Upper lobe of left lung (tissue), 4 donors: ENCODE measurements around the gene DEFB123.

Experiments used
- CTCF ChIP-seq, 6 experiments: fragments of 450-650 bp in 4 of 6; fragments of 200-600 bp in 2 of 6; sonication (generic) in 2 of 6; IDR thresholded peaks; one replicate each; pipeline ENCODE4 v1.5.1; 2016 to 2019; ENCODE audit warnings: antibody characterized with exemption in 6 of 6
- EP300 ChIP-seq, 4 donors: sonication (generic); formaldehyde crosslinking; IDR thresholded peaks; one replicate each; pipeline ENCODE4 v1.5.1; 2017; ENCODE audit warnings: antibody characterized with exemption in 4 of 4, control low read depth in 2 of 4
- POLR2A ChIP-seq, 4 donors: fragments of 450-650 bp; IDR thresholded peaks; one replicate each; pipeline ENCODE4 v1.5.1; 2016 to 2017; ENCODE audit warnings: antibody characterized with exemption in 4 of 4, mild to moderate bottlenecking in 2 of 4
- POLR2AphosphoS5 ChIP-seq, 2 donors: sonication (generic); formaldehyde crosslinking; IDR thresholded peaks; one replicate each; pipeline ENCODE4 v1.5.1; 2017; ENCODE audit warnings: antibody characterized with exemption in 2 of 2

- TF ChIP-seq CTCF (IDR thresholded peaks at IDR 0.05) (no peak), EP300 (IDR thresholded peaks at IDR 0.05) (no peak), POLR2A (IDR thresholded peaks at IDR 0.05) (no peak), POLR2AphosphoS5 (IDR thresholded peaks at IDR 0.05) (no peak)
Observed at GRCh38 chr20:31497838-31498540, 57.6 kb downstream of the DEFB123 start.
